ENCODE results near the gene GRIK4. TPM values are rescaled to one million over a fixed set of nuclear protein-coding genes. Genes with fewer than 3 reads are reported as not detected.

The GRIK4 gene
- total and polyA plus RNA-seq, 2 of the 4 experiments (the other 2 are of a cell fraction) = 0.18 to 0.38 TPM

DNA sequence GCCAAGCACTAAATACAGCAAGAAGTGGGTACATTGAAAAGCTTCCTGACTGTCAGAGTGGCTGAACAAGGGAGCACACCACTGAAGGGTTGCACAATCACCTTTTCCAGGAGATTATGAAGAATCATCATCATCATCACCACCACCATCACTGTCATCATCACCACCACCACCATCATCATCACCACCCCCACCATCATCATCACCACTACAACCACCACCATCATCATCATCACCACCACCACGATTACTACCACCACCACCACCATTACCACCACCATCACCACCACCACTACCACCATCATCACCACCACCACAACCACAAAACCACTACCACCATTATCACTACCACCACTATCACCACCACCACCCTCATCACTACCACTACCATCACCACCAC, 364.4 kb downstream of the GRIK4 start:
- no peaks in the 10 kb centered on the region for H3K36me3 ChIP-seq (ENCODE audit: control insufficient read depth, insufficient read depth, low read length)
- no peak overlapping the region for H3K27ac ChIP-seq (ENCODE audit: insufficient read depth, low read length)
- no peak overlapping the region for H3K14ac ChIP-seq (replicated peaks; ENCODE audit: low read depth, low read length)
- H3K23ac ChIP-seq (ENCODE audit: low read depth, low read length) = no peak overlapping the region
- ChIA-PET CTCF (no interaction called here), POLR2A (ENCODE audit: unreplicated experiment) (no interaction called here)
- in situ Hi-C loops (cut with MboI; ENCODE audit: low sequenced_read_pairs) = no loop called here
- no peak overlapping the region for H3K4ac ChIP-seq (ENCODE audit: low read depth, low read length)
- H3K9ac ChIP-seq (ENCODE audit: low read depth, low read length) = no peak overlapping the region
- H2AFZ ChIP-seq (replicated peaks; ENCODE audit: low read length, poor library complexity) = no peak overlapping the region
- no peak overlapping the region for H2BK120ac ChIP-seq (ENCODE audit: low read depth, low read length)
- H3K27me3 ChIP-seq (ENCODE audit: control insufficient read depth, insufficient read depth, low read length) = peaks cover 8% of the 10 kb centered on the region; the same call in 1 of the 2 replicates
- H4K5ac ChIP-seq (ENCODE audit: low read depth, low read length) = no peak overlapping the region
- no peak overlapping the region for H2AK9ac ChIP-seq (replicated peaks; ENCODE audit: low read depth, low read length, poor library complexity)
- H3K79me1 ChIP-seq (ENCODE audit: low read depth in 1 of 2, low read length in 2 of 2) = no peaks in the 10 kb centered on the region
- H2BK5ac ChIP-seq (ENCODE audit: low read depth, low read length, poor library complexity, severe bottlenecking) = peak overlapping the region; percentile 42
- TF ChIP-seq CHD1 (IDR thresholded peaks at IDR 0.05; ENCODE audit: low read depth, low read length) = no peak
- peak; percentile 38; the same call in 1 of the 2 replicates for TF ChIP-seq CEBPB (IDR thresholded peaks at IDR 0.05; ENCODE audit: low read depth, low read length)
- no peak overlapping the region for H2BK20ac ChIP-seq (ENCODE audit: low read depth, low read length)
- dilution Hi-C loops (cut with HindIII; ENCODE audit: low sequenced_read_pairs, unreplicated experiment) = no loop called here
- H2AK5ac ChIP-seq (ENCODE audit: low read depth, low read length) = no peak overlapping the region
- H2BK15ac ChIP-seq (ENCODE audit: low read depth, low read length) = no peak overlapping the region
- H3K4me2 ChIP-seq (ENCODE audit: low read depth, low read length) = no peak overlapping the region
- H3K4me1 ChIP-seq (ENCODE audit: control insufficient read depth, insufficient read depth, low read length) = no peaks in the 10 kb centered on the region
- no TSS peak for BruUV-seq (replicated peaks)
- H4K8ac ChIP-seq (ENCODE audit: low read depth in 2 of 2, low read length in 2 of 2) = no peak overlapping the region
- DNase-seq = no peak
- no peak overlapping the region for H3K4me3 ChIP-seq (ENCODE audit: insufficient read depth, low read depth, low read length)
- H4K91ac ChIP-seq (ENCODE audit: insufficient read depth, low read depth, low read length) = no peak overlapping the region
- no peaks in the 10 kb centered on the region for H4K20me1 ChIP-seq (ENCODE audit: insufficient read depth, low read length)
- no peaks in the 10 kb centered on the region for H3K9me3 ChIP-seq (ENCODE audit: control insufficient read depth, insufficient read depth, low read length)
- H3K56ac ChIP-seq (ENCODE audit: extremely low read depth, insufficient read depth, low read length) = no peak overlapping the region
- no peak for ATAC-seq (ENCODE audit: low read depth)
- WGBS, 2 experiments (ENCODE audit: extremely low coverage in 2 of 2, insufficient read length in 1 of 2) = 57% methylated on average over 1 of the region's 1 CpG; no CpG with 5 or more reads in 1 of the 2 experiments
- no peaks in the 10 kb centered on the region for H3K9me1 ChIP-seq (ENCODE audit: insufficient read depth, low read length)
- H3K18ac ChIP-seq (ENCODE audit: low read depth, low read length) = no peak overlapping the region
- intact Hi-C loops (cut with micrococcal nuclease) = no loop called here
